OCI-LY7 (cell line): ENCODE results near the gene BHMT2. TPM values are rescaled to one million over a fixed set of nuclear protein-coding genes. Genes with fewer than 3 reads are reported as not detected.

Source experiments
- BruUV-seq: library from RNA; stranded (reverse); fragments of 400-500 nt; replicated peaks from 2 replicates; lab custom pipeline; 2021; lab: Mats Ljungman, UMichigan
- CTCF ChIA-PET: fragments of 300-600 bp; sonication (Branson Sonifier 250); formaldehyde crosslinking; loops from one replicate; lab custom pipeline; 2022; ENCODE audit warnings: antibody characterized with exemption; ENCODE audit not compliant: unreplicated experiment; lab: Charles Lee
- POLR2A ChIA-PET: fragments of 300-600 bp; sonication (Branson Sonifier 250); formaldehyde crosslinking; loops from one replicate; lab custom pipeline; 2022; ENCODE audit warnings: antibody characterized with exemption; lab: Charles Lee
- DNase-seq: peaks from one replicate; pipeline ENCODE4 v3.0.0-alpha.2; 2015; ENCODE audit warnings: low spot score
- H2AFZ ChIP-seq: fragments of 200-600 bp; sonication (generic), shearing (Covaris generic); 2 replicates; pipeline ENCODE4 v1.6.1; 2014; ENCODE audit warnings: mild to moderate bottlenecking, antibody characterized with exemption, low read length, moderate library complexity
- H3K27ac ChIP-seq: fragments of 200-600 bp; sonication (generic); 2 replicates; pipeline ENCODE4 v1.5.1; 2014; ENCODE audit warnings: mixed run types, low read depth, mild to moderate bottlenecking, moderate library complexity, low read length, inconsistent platforms; ENCODE audit not compliant: poor library complexity, severe bottlenecking
- H3K36me3 ChIP-seq: fragments of 200-600 bp; sonication (generic); 2 replicates; pipeline ENCODE4 v1.6.1; 2014; ENCODE audit warnings: mild to moderate bottlenecking, antibody characterized with exemption, low read length, moderate library complexity, mixed read lengths; ENCODE audit not compliant: insufficient read depth
- H3K4me1 ChIP-seq: fragments of 200-600 bp; sonication (generic); 2 replicates; pipeline ENCODE4 v1.5.1; 2014; ENCODE audit warnings: mild to moderate bottlenecking, low read length; ENCODE audit not compliant: insufficient read depth, poor library complexity, severe bottlenecking
- H3K4me2 ChIP-seq: fragments of 200-600 bp; sonication (generic); 2 replicates; pipeline ENCODE4 v1.6.1; 2014; ENCODE audit warnings: mild to moderate bottlenecking, low read length
- H3K4me3 ChIP-seq: fragments of 200-600 bp; sonication (generic); 2 replicates; pipeline ENCODE4 v1.5.1; 2014; ENCODE audit warnings: mild to moderate bottlenecking, low read depth, low read length; ENCODE audit not compliant: poor library complexity, severe bottlenecking
- H3K79me2 ChIP-seq: fragments of 200-600 bp; sonication (generic); 2 replicates; pipeline ENCODE4 v1.6.1; 2016; ENCODE audit warnings: low read depth, mild to moderate bottlenecking, low read length, moderate library complexity, mixed read lengths; ENCODE audit not compliant: insufficient read depth
- H3K9me2 ChIP-seq: fragments of 200-600 bp; sonication (generic); 2 replicates; pipeline ENCODE4 v1.6.1; 2016; ENCODE audit warnings: mild to moderate bottlenecking, low read length, mixed read lengths; ENCODE audit not compliant: insufficient read depth
- H3K9me3 ChIP-seq: fragments of 200-600 bp; sonication (generic); 2 replicates; pipeline ENCODE4 v1.6.1; 2014; ENCODE audit warnings: mild to moderate bottlenecking, mixed run types, low read length, mixed read lengths
- H4K20me1 ChIP-seq: fragments of 200-600 bp; sonication (generic); 2 replicates; pipeline ENCODE4 v1.6.1; 2014; ENCODE audit warnings: mild to moderate bottlenecking, antibody characterized with exemption, low read length, moderate library complexity, mixed read lengths; ENCODE audit not compliant: insufficient read depth
- CTCF ChIP-seq: fragments of 200-600 bp; sonication (generic); conservative IDR thresholded peaks from 2 replicates; pipeline ENCODE4 v1.5.1; 2014; ENCODE audit warnings: mild to moderate bottlenecking, antibody characterized with exemption, low read length, moderate library complexity, mixed read lengths
- EZH2phosphoT487 ChIP-seq: fragments of 200-600 bp; sonication (generic); IDR thresholded peaks from 2 replicates; pipeline ENCODE4 v1.6.1; 2018; ENCODE audit warnings: low read depth, borderline replicate concordance, mild to moderate bottlenecking, mixed run types, antibody characterized with exemption, low read length, moderate library complexity, mixed read lengths
- intact Hi-C: fragments of 100-400 bp; cut with micrococcal nuclease; formaldehyde crosslinking; loops from one replicate; pipeline ENCODE4 v1.10.0; 2022; ENCODE audit not compliant: unreplicated experiment
- total RNA-seq, 2 experiments: library from RNA; depleted of rRNA in 1 of 2; stranded (reverse); fragments of >200 nt in 1 of 2; shearing (Covaris generic) in 1 of 2; gene quantifications; 2 replicates each; pipeline ENCODE4 v1.2.3, GENCODE V29; 2014 to 2022

The BHMT2 gene
- total RNA-seq, 2 experiments from 2014 or later: not detected

GRCh38 chr5:79120221-79120620, 50.7 kb downstream of the BHMT2 start:
- ChIA-PET CTCF (no interaction called here), POLR2A (interaction anchor here (0.6 to 0.9 kb wide), 2 partner anchors 12 to 330 kb away, joined by 3 read pairs; no protein-coding TSS in a partner anchor)
- Histone ChIP-seq H3K4me2 (no peak overlapping the region), H3K79me2 (no peaks in the 10 kb centered on the region), H3K9me2 (no peaks in the 10 kb centered on the region), H2AFZ (no peak overlapping the region), H4K20me1 (no peaks in the 10 kb centered on the region), H3K9me3 (no peaks in the 10 kb centered on the region), H3K27ac (no peak overlapping the region), H3K36me3 (no peaks in the 10 kb centered on the region), H3K4me1 (no peaks in the 10 kb centered on the region), H3K4me3 (no peak overlapping the region)
- DNase-seq: no peak
- BruUV-seq: no TSS peak
- no peak for TF ChIP-seq CTCF
- no peak for TF ChIP-seq EZH2phosphoT487
- intact Hi-C loops: no loop called here

- no peak for DNase-seq
- Histone ChIP-seq H2AFZ (no peak overlapping the region), H4K20me1 (no peaks in the 10 kb centered on the region), H3K4me3 (no peak overlapping the region), H3K4me2 (no peak overlapping the region), H3K27ac (no peak overlapping the region), H3K36me3 (no peaks in the 10 kb centered on the region), H3K9me3 (no peaks in the 10 kb centered on the region), H3K9me2 (no peaks in the 10 kb centered on the region), H3K4me1 (no peaks in the 10 kb centered on the region), H3K79me2 (no peaks in the 10 kb centered on the region)
- ChIA-PET CTCF (no interaction called here), POLR2A (no interaction called here)
- TF ChIP-seq CTCF: no peak
- TF ChIP-seq EZH2phosphoT487: no peak
- intact Hi-C loops: no loop called here
- BruUV-seq: no TSS peak
Measured at GRCh38 chr5:79122973-79123372, 53.4 kb downstream of the BHMT2 start.

GRCh38 chr5:79124607-79125006, 55.0 kb downstream of the BHMT2 start:
- no TSS peak for BruUV-seq
- Histone ChIP-seq H3K4me2 (no peak overlapping the region), H3K9me2 (no peaks in the 10 kb centered on the region), H3K27ac (no peak overlapping the region), H3K79me2 (no peaks in the 10 kb centered on the region), H3K4me1 (no peaks in the 10 kb centered on the region), H2AFZ (no peak overlapping the region), H3K9me3 (no peaks in the 10 kb centered on the region), H3K36me3 (no peaks in the 10 kb centered on the region), H3K4me3 (no peak overlapping the region), H4K20me1 (no peaks in the 10 kb centered on the region)
- no peak for DNase-seq
- intact Hi-C loops: no loop called here
- ChIA-PET CTCF (no interaction called here), POLR2A (interaction anchor here (0.7 kb wide), 1 partner anchor 9 kb away, joined by 3 read pairs; no protein-coding TSS in a partner anchor)
- TF ChIP-seq CTCF: no peak
- TF ChIP-seq EZH2phosphoT487: no peak
